ENCODE data around the gene SRD5A1.
A peak's percentile ranks its signal among the peaks of the same experiment; 100 is the strongest.

SRD5A1 gene

GRCh38 chr5:6674421-6674820, 41.2 kb downstream of the SRD5A1 start:
- Histone ChIP-seq H3K27me3 (ENCODE audit: control insufficient read depth, insufficient read depth, low read length) (no peaks in the 10 kb centered on the region), H3K4me2 (ENCODE audit: low read length) (no peak overlapping the region), H3K4me1 (ENCODE audit: control insufficient read depth, insufficient read depth, low read length) (no peaks in the 10 kb centered on the region), H3K9me3 (replicated peaks; ENCODE audit: low read length) (no peaks in the 10 kb centered on the region), H3K36me3 (ENCODE audit: insufficient read depth, low read length) (peaks cover 9% of the 10 kb centered on the region), H3K9ac (ENCODE audit: low read depth, low read length) (no peak overlapping the region), H3K4me3 (ENCODE audit: low read length) (no peak overlapping the region)

GRCh38 chr5:6674886-6675285, 41.6 kb downstream of the SRD5A1 start:
- H3K9ac ChIP-seq (ENCODE audit: low read depth, low read length) = no peak overlapping the region
- H3K36me3 ChIP-seq (ENCODE audit: insufficient read depth, low read length) = peaks cover 7% of the 10 kb centered on the region

GRCh38 chr5:6675784-6676491, 42.7 kb downstream of the SRD5A1 start:
- H3K27me3 ChIP-seq (ENCODE audit: control insufficient read depth, insufficient read depth, low read length) = no peaks in the 10 kb centered on the region
- H3K4me2 ChIP-seq (ENCODE audit: low read length) = no peak overlapping the region
- no peak overlapping the region for H3K4me3 ChIP-seq (ENCODE audit: low read length)
- H3K4me1 ChIP-seq (ENCODE audit: control insufficient read depth, insufficient read depth, low read length) = no peaks in the 10 kb centered on the region
- H3K36me3 ChIP-seq (ENCODE audit: insufficient read depth, low read length) = no peaks in the 10 kb centered on the region
- H3K9ac ChIP-seq (ENCODE audit: low read depth, low read length) = no peak overlapping the region
- no peaks in the 10 kb centered on the region for H3K9me3 ChIP-seq (replicated peaks; ENCODE audit: low read length)

More at GRCh38 chr5:6674886-6675285, 41.6 kb downstream of the SRD5A1 start:
- Histone ChIP-seq H3K4me2 (ENCODE audit: low read length) (no peak overlapping the region), H3K4me1 (ENCODE audit: control insufficient read depth, insufficient read depth, low read length) (no peaks in the 10 kb centered on the region), H3K27me3 (ENCODE audit: control insufficient read depth, insufficient read depth, low read length) (no peaks in the 10 kb centered on the region), H3K4me3 (ENCODE audit: low read length) (no peak overlapping the region), H3K9me3 (replicated peaks; ENCODE audit: low read length) (no peaks in the 10 kb centered on the region)

GRCh38 chr5:6676702-6677101, 43.5 kb downstream of the SRD5A1 start:
- Histone ChIP-seq H3K4me2 (ENCODE audit: low read length) (no peak overlapping the region), H3K9ac (ENCODE audit: low read depth, low read length) (no peak overlapping the region), H3K4me1 (ENCODE audit: control insufficient read depth, insufficient read depth, low read length) (no peaks in the 10 kb centered on the region), H3K27me3 (ENCODE audit: control insufficient read depth, insufficient read depth, low read length) (no peaks in the 10 kb centered on the region), H3K36me3 (ENCODE audit: insufficient read depth, low read length) (no peaks in the 10 kb centered on the region), H3K9me3 (replicated peaks; ENCODE audit: low read length) (no peaks in the 10 kb centered on the region), H3K4me3 (ENCODE audit: low read length) (no peak overlapping the region)

GRCh38 chr5:6678385-6678784, 45.1 kb downstream of the SRD5A1 start:
- no peaks in the 10 kb centered on the region for H3K36me3 ChIP-seq (ENCODE audit: insufficient read depth, low read length)
- no peak overlapping the region for H3K9ac ChIP-seq (ENCODE audit: low read depth, low read length)
- no peaks in the 10 kb centered on the region for H3K4me1 ChIP-seq (ENCODE audit: control insufficient read depth, insufficient read depth, low read length)
- H3K4me2 ChIP-seq (ENCODE audit: low read length) = no peak overlapping the region
- H3K9me3 ChIP-seq (replicated peaks; ENCODE audit: low read length) = no peaks in the 10 kb centered on the region
- no peak overlapping the region for H3K4me3 ChIP-seq (ENCODE audit: low read length)
- no peaks in the 10 kb centered on the region for H3K27me3 ChIP-seq (ENCODE audit: control insufficient read depth, insufficient read depth, low read length)

GRCh38 chr5:6680922-6681321, 47.7 kb downstream of the SRD5A1 start:
- H3K4me1 ChIP-seq (ENCODE audit: control insufficient read depth, insufficient read depth, low read length) = no peaks in the 10 kb centered on the region
- H3K4me3 ChIP-seq (ENCODE audit: low read length) = no peak overlapping the region
- no peak overlapping the region for H3K9ac ChIP-seq (ENCODE audit: low read depth, low read length)
- no peaks in the 10 kb centered on the region for H3K36me3 ChIP-seq (ENCODE audit: insufficient read depth, low read length)
- no peaks in the 10 kb centered on the region for H3K27me3 ChIP-seq (ENCODE audit: control insufficient read depth, insufficient read depth, low read length)
- no peak overlapping the region for H3K4me2 ChIP-seq (ENCODE audit: low read length)
- H3K9me3 ChIP-seq (replicated peaks; ENCODE audit: low read length) = no peaks in the 10 kb centered on the region

GRCh38 chr5:6681682-6682081, 48.4 kb downstream of the SRD5A1 start:
- no peak overlapping the region for H3K4me2 ChIP-seq (ENCODE audit: low read length)
- H3K4me3 ChIP-seq (ENCODE audit: low read length) = no peak overlapping the region
- H3K4me1 ChIP-seq (ENCODE audit: control insufficient read depth, insufficient read depth, low read length) = no peaks in the 10 kb centered on the region
- no peaks in the 10 kb centered on the region for H3K36me3 ChIP-seq (ENCODE audit: insufficient read depth, low read length)
- no peaks in the 10 kb centered on the region for H3K9me3 ChIP-seq (replicated peaks; ENCODE audit: low read length)
- no peaks in the 10 kb centered on the region for H3K27me3 ChIP-seq (ENCODE audit: control insufficient read depth, insufficient read depth, low read length)
- no peak overlapping the region for H3K9ac ChIP-seq (ENCODE audit: low read depth, low read length)

GRCh38 chr5:6682239-6682638, 49.0 kb downstream of the SRD5A1 start:
- Histone ChIP-seq H3K4me1 (ENCODE audit: control insufficient read depth, insufficient read depth, low read length) (no peaks in the 10 kb centered on the region), H3K9me3 (replicated peaks; ENCODE audit: low read length) (no peaks in the 10 kb centered on the region), H3K4me2 (ENCODE audit: low read length) (no peak overlapping the region), H3K27me3 (ENCODE audit: control insufficient read depth, insufficient read depth, low read length) (no peaks in the 10 kb centered on the region), H3K9ac (ENCODE audit: low read depth, low read length) (no peak overlapping the region), H3K4me3 (ENCODE audit: low read length) (no peak overlapping the region), H3K36me3 (ENCODE audit: insufficient read depth, low read length) (no peaks in the 10 kb centered on the region)

- Histone ChIP-seq H3K27me3 (ENCODE audit: control insufficient read depth, insufficient read depth, low read length) (no peaks in the 10 kb centered on the region), H3K4me3 (ENCODE audit: low read length) (no peak overlapping the region), H3K4me1 (ENCODE audit: control insufficient read depth, insufficient read depth, low read length) (no peaks in the 10 kb centered on the region), H3K4me2 (ENCODE audit: low read length) (no peak overlapping the region), H3K9me3 (replicated peaks; ENCODE audit: low read length) (no peaks in the 10 kb centered on the region), H3K9ac (ENCODE audit: low read depth, low read length) (no peak overlapping the region), H3K36me3 (ENCODE audit: insufficient read depth, low read length) (no peaks in the 10 kb centered on the region)
Observed at GRCh38 chr5:6683241-6683640, 50.0 kb downstream of the SRD5A1 start.

- no peaks in the 10 kb centered on the region for H3K36me3 ChIP-seq (ENCODE audit: insufficient read depth, low read length)
- H3K9ac ChIP-seq (ENCODE audit: low read depth, low read length) = no peak overlapping the region
- H3K4me1 ChIP-seq (ENCODE audit: control insufficient read depth, insufficient read depth, low read length) = no peaks in the 10 kb centered on the region
- no peak overlapping the region for H3K4me3 ChIP-seq (ENCODE audit: low read length)
- H3K4me2 ChIP-seq (ENCODE audit: low read length) = no peak overlapping the region
- no peaks in the 10 kb centered on the region for H3K27me3 ChIP-seq (ENCODE audit: control insufficient read depth, insufficient read depth, low read length)
- H3K9me3 ChIP-seq (replicated peaks; ENCODE audit: low read length) = no peaks in the 10 kb centered on the region
Observed at GRCh38 chr5:6684075-6684474, 50.8 kb downstream of the SRD5A1 start.

- Histone ChIP-seq H3K36me3 (ENCODE audit: insufficient read depth, low read length) (no peaks in the 10 kb centered on the region), H3K4me3 (ENCODE audit: low read length) (no peak overlapping the region), H3K27me3 (ENCODE audit: control insufficient read depth, insufficient read depth, low read length) (peaks cover 7% of the 10 kb centered on the region), H3K4me2 (ENCODE audit: low read length) (peak overlapping the region; percentile 86), H3K9me3 (replicated peaks; ENCODE audit: low read length) (no peaks in the 10 kb centered on the region), H3K9ac (ENCODE audit: low read depth, low read length) (no peak overlapping the region), H3K4me1 (ENCODE audit: control insufficient read depth, insufficient read depth, low read length) (no peaks in the 10 kb centered on the region)
Observed at GRCh38 chr5:6686501-6686900, 53.3 kb downstream of the SRD5A1 start.

- Histone ChIP-seq H3K36me3 (ENCODE audit: insufficient read depth, low read length) (no peaks in the 10 kb centered on the region), H3K4me2 (ENCODE audit: low read length) (peak overlapping the region; percentile 86), H3K9ac (ENCODE audit: low read depth, low read length) (no peak overlapping the region), H3K4me3 (ENCODE audit: low read length) (peak overlapping the region; percentile 66), H3K9me3 (replicated peaks; ENCODE audit: low read length) (no peaks in the 10 kb centered on the region), H3K27me3 (ENCODE audit: control insufficient read depth, insufficient read depth, low read length) (peaks cover 9% of the 10 kb centered on the region), H3K4me1 (ENCODE audit: control insufficient read depth, insufficient read depth, low read length) (no peaks in the 10 kb centered on the region)
Observed at GRCh38 chr5:6686915-6687409, 53.7 kb downstream of the SRD5A1 start.

All from skeletal muscle satellite cell (primary cell).